Hepatocyte (in vitro differentiated cells): Measurements from ENCODE around the gene DNAJC1. TPM values are rescaled to one million over a fixed set of nuclear protein-coding genes. Genes with fewer than 3 reads are reported as not detected.
A peak's percentile ranks its signal among the peaks of the same experiment; 100 is the strongest.

ENCODE experiments used
- DNase-seq: peaks from one replicate; pipeline ENCODE4 v3.0.0-alpha.2; 2016; ENCODE audit warnings: low spot score
- H2AFZ ChIP-seq: fragments of 200-600 bp; sonication (generic); 2 replicates; pipeline ENCODE4 v1.6.0; 2016; ENCODE audit warnings: antibody characterized with exemption, mild to moderate bottlenecking
- H3K27ac ChIP-seq: fragments of 200-600 bp; sonication (generic); 2 replicates; pipeline ENCODE4 v1.5.1; 2016; ENCODE audit warnings: mild to moderate bottlenecking
- H3K27me3 ChIP-seq: fragments of 200-600 bp; sonication (generic); 2 replicates; pipeline ENCODE4 v1.6.1; 2016
- H3K36me3 ChIP-seq: fragments of 200-600 bp; sonication (generic); replicated peaks from 2 replicates; pipeline ENCODE4 v1.5.1; 2016; ENCODE audit warnings: low read depth; ENCODE audit not compliant: insufficient read depth
- H3K4me1 ChIP-seq: fragments of 200-600 bp; sonication (generic); 2 replicates; pipeline ENCODE4 v1.5.1; 2016; ENCODE audit warnings: mild to moderate bottlenecking, moderate library complexity; ENCODE audit not compliant: insufficient read depth
- H3K4me2 ChIP-seq: fragments of 200-600 bp; sonication (generic); 2 replicates; pipeline ENCODE4 v1.6.0; 2016
- H3K4me3 ChIP-seq: fragments of 200-600 bp; sonication (generic); 2 replicates; pipeline ENCODE4 v1.5.1; 2016; ENCODE audit warnings: mild to moderate bottlenecking
- H3K79me2 ChIP-seq: fragments of 200-600 bp; sonication (generic); 2 replicates; pipeline ENCODE4 v1.6.0; 2017; ENCODE audit warnings: mild to moderate bottlenecking
- H3K9me2 ChIP-seq: fragments of 200-600 bp; sonication (generic); replicated peaks from 2 replicates; pipeline ENCODE4 v1.6.0; 2017; ENCODE audit warnings: mild to moderate bottlenecking; ENCODE audit not compliant: insufficient read depth
- H3K9me3 ChIP-seq: fragments of 200-600 bp; sonication (generic); 2 replicates; pipeline ENCODE4 v1.5.1; 2016; ENCODE audit warnings: low read depth, mild to moderate bottlenecking
- H4K20me1 ChIP-seq: fragments of 200-600 bp; sonication (generic); 2 replicates; pipeline ENCODE4 v1.6.0; 2016; ENCODE audit warnings: mild to moderate bottlenecking; ENCODE audit not compliant: insufficient read depth, poor library complexity, severe bottlenecking
- CTCF ChIP-seq: fragments of 200-600 bp; sonication (generic); IDR thresholded peaks from 2 replicates; pipeline ENCODE4 v1.5.1; 2016; ENCODE audit warnings: antibody characterized with exemption, mild to moderate bottlenecking; ENCODE audit not compliant: poor library complexity
- EZH2 ChIP-seq: fragments of 200-600 bp; sonication (generic); IDR thresholded peaks from 2 replicates; pipeline ENCODE4 v1.6.1; 2016; ENCODE audit warnings: antibody characterized with exemption, mild to moderate bottlenecking, borderline replicate concordance
- EZH2phosphoT487 ChIP-seq: fragments of 200-600 bp; sonication (generic); IDR thresholded peaks from one replicate; pipeline ENCODE4 v1.6.1; 2018; ENCODE audit warnings: antibody characterized with exemption, mild to moderate bottlenecking, low read depth, moderate library complexity; ENCODE audit not compliant: unreplicated experiment, severe bottlenecking
- WGBS: methylation state at CpG from one replicate; pipeline ENCODE4 v1.1.6; 2016; ENCODE audit warnings: low lambda C conversion rate; ENCODE audit errors: missing lambda C conversion rate; 5-methylcytosine and 5-hydroxymethylcytosine counted together
- polyA plus RNA-seq: library from polyadenylated mRNA; unstranded; fragments of >200 nt; fragmentation: Nextera tagmentation; extraction: Ambion mirVana; gene quantifications from 2 replicates; pipeline ENCODE4 v1.2.1, GENCODE V29; 2016
- total RNA-seq: library from RNA; depleted of rRNA; stranded (reverse); fragments of >200 nt; gene quantifications from 2 replicates; pipeline ENCODE4 v1.2.3, GENCODE V29; 2014

DNAJC1 gene
- total and polyA plus RNA-seq, 2 experiments from 2014 or later = 64.6 to 91.7 TPM

GRCh38 chr10:21993360-21994001 is 10.0 kb downstream of the DNAJC1 start:
- Histone ChIP-seq H3K4me3 (no peak overlapping the region), H3K36me3 (no peaks in the 10 kb centered on the region), H3K27ac (no peak overlapping the region), H4K20me1 (no peaks in the 10 kb centered on the region), H3K9me3 (no peaks in the 10 kb centered on the region), H3K9me2 (no peaks in the 10 kb centered on the region), H3K4me1 (no peaks in the 10 kb centered on the region), H3K4me2 (no peak overlapping the region), H2AFZ (no peak overlapping the region), H3K27me3 (no peaks in the 10 kb centered on the region), H3K79me2 (peaks cover 78% of the 10 kb centered on the region)
- 73% methylated on average over 7 of the region's 7 CpGs for WGBS
- TF ChIP-seq CTCF = peak; percentile 63
- no peak for TF ChIP-seq EZH2phosphoT487
- DNase-seq = no peak

- H3K9me2 ChIP-seq = no peaks in the 10 kb centered on the region
- H3K79me2 ChIP-seq = peaks cover 77% of the 10 kb centered on the region
- no peak overlapping the region for H3K27ac ChIP-seq
- no peak overlapping the region for H3K4me2 ChIP-seq
- H4K20me1 ChIP-seq = no peaks in the 10 kb centered on the region
- DNase-seq = no peak
- H3K9me3 ChIP-seq = no peaks in the 10 kb centered on the region
- H2AFZ ChIP-seq = no peak overlapping the region
- TF ChIP-seq CTCF (no peak), EZH2phosphoT487 (no peak), EZH2 (no peak)
- no peaks in the 10 kb centered on the region for H3K4me1 ChIP-seq
- H3K27me3 ChIP-seq = no peaks in the 10 kb centered on the region
- H3K4me3 ChIP-seq = no peak overlapping the region
- 93% methylated on average over 8 of the region's 8 CpGs for WGBS
- no peaks in the 10 kb centered on the region for H3K36me3 ChIP-seq
Measured at GRCh38 chr10:21991785-21992184, 11.7 kb downstream of the DNAJC1 start.

GRCh38 chr10:21990449-21990848 is 13.1 kb downstream of the DNAJC1 start:
- H3K4me1 ChIP-seq = no peaks in the 10 kb centered on the region
- 92% methylated on average over 1 of the region's 1 CpG for WGBS
- H3K4me2 ChIP-seq = no peak overlapping the region
- no peaks in the 10 kb centered on the region for H3K36me3 ChIP-seq
- H3K4me3 ChIP-seq = no peak overlapping the region
- H2AFZ ChIP-seq = no peak overlapping the region
- no peaks in the 10 kb centered on the region for H4K20me1 ChIP-seq
- DNase-seq = no peak
- TF ChIP-seq EZH2phosphoT487 (no peak), EZH2 (no peak), CTCF (no peak)
- H3K27ac ChIP-seq = no peak overlapping the region
- H3K79me2 ChIP-seq = peaks cover 77% of the 10 kb centered on the region
- H3K9me3 ChIP-seq = no peaks in the 10 kb centered on the region
- H3K9me2 ChIP-seq = no peaks in the 10 kb centered on the region
- no peaks in the 10 kb centered on the region for H3K27me3 ChIP-seq
